Endometrial microvascular endothelial cells (primary cell): Measurements from ENCODE around the gene EPB41L5. TPM values are rescaled to one million over a fixed set of nuclear protein-coding genes. Genes with fewer than 3 reads are reported as not detected.

Experiments
- total RNA-seq: library from RNA; depleted of rRNA; stranded (reverse); fragments of >200 nt; gene quantifications from one replicate; pipeline ENCODE4 v1.2.3, GENCODE V29; 2015; ENCODE audit errors: inconsistent ontology term

Gene EPB41L5
- total RNA-seq, 1 donor from 2014 or later: 4.5 TPM

Other genes starting within 250 kb of the EPB41L5 start
- gene TMEM185B, start 210.3 kb downstream of the EPB41L5 start, total RNA-seq: 28.2 TPM
- gene RALB, start 239.8 kb downstream of the EPB41L5 start, total RNA-seq: 97.3 TPM